GM18870 (cell line): Measurements from ENCODE around the gene KCNK2.
"Not testable (repeated sequence)": the region's sequence is repeated elsewhere in the genome, so short reads cannot be mapped to it uniquely, and the experiment has no call there.

ENCODE experiments used
- ATAC-seq: cut with Tn5 transposase; IDR thresholded peaks from one replicate; pipeline ENCODE4 v1.9.1; 2021; ENCODE audit warnings: moderate library complexity; ENCODE audit not compliant: unreplicated experiment

The KCNK2 gene

GRCh38 chr1:215147024-215147423 lies 64.5 kb downstream of the KCNK2 start:
- no peak for ATAC-seq

- no peak for ATAC-seq
Measured at GRCh38 chr1:215151841-215152549, 69.5 kb downstream of the KCNK2 start.

GRCh38 chr1:215156232-215156631 lies 73.7 kb downstream of the KCNK2 start:
- no peak for ATAC-seq

GRCh38 chr1:215160351-215160750 lies 77.8 kb downstream of the KCNK2 start:
- ATAC-seq: no peak

GRCh38 chr1:215163144-215163543 lies 80.6 kb downstream of the KCNK2 start:
- not testable (repeated sequence) for ATAC-seq

GRCh38 chr1:215166886-215167285 lies 84.3 kb downstream of the KCNK2 start:
- no peak for ATAC-seq

- ATAC-seq: no peak
Measured at GRCh38 chr1:215181518-215181917, 99.0 kb downstream of the KCNK2 start.

- no peak for ATAC-seq
Measured at GRCh38 chr1:215185067-215185620, 102.6 kb downstream of the KCNK2 start.

GRCh38 chr1:215188302-215188950 lies 105.9 kb downstream of the KCNK2 start:
- no peak for ATAC-seq

GRCh38 chr1:215192306-215192705 lies 109.8 kb downstream of the KCNK2 start:
- no peak for ATAC-seq

- ATAC-seq: no peak
Measured at GRCh38 chr1:215198021-215198420, 115.5 kb downstream of the KCNK2 start.

- ATAC-seq: no peak
Measured at GRCh38 chr1:215200121-215200520, 117.6 kb downstream of the KCNK2 start.

GRCh38 chr1:215201283-215201682 lies 118.7 kb downstream of the KCNK2 start:
- no peak for ATAC-seq

- no peak for ATAC-seq
Measured at GRCh38 chr1:215202868-215203267, 120.3 kb downstream of the KCNK2 start.

- no peak for ATAC-seq
Measured at GRCh38 chr1:215210167-215210566, 127.6 kb downstream of the KCNK2 start.

- ATAC-seq: no peak
Measured at GRCh38 chr1:215215846-215216245, 133.3 kb downstream of the KCNK2 start.

- ATAC-seq: no peak
Measured at GRCh38 chr1:215219372-215219771, 136.8 kb downstream of the KCNK2 start.

GRCh38 chr1:215220346-215220745 lies 137.8 kb downstream of the KCNK2 start:
- no peak for ATAC-seq

- ATAC-seq: no peak
Measured at GRCh38 chr1:215226757-215227156, 144.2 kb downstream of the KCNK2 start.

- no peak for ATAC-seq
Measured at GRCh38 chr1:215228193-215228592, 145.7 kb downstream of the KCNK2 start.

- no peak for ATAC-seq
Measured at GRCh38 chr1:215241451-215241850, 158.9 kb downstream of the KCNK2 start.

GRCh38 chr1:215243345-215244054 lies 161.0 kb downstream of the KCNK2 start:
- no peak for ATAC-seq
